Activated CD8-positive, alpha-beta memory T cell treated with anti-CD3 and anti-CD28 coated beads for 4 hours (primary cell): ENCODE data around the gene TTC21A.
"Not testable (repeated sequence)": the region's sequence is repeated elsewhere in the genome, so short reads cannot be mapped to it uniquely, and the experiment has no call there.

ENCODE experiments used
- DNase-seq, 2 donors: peaks; one replicate each; pipeline ENCODE4 v3.0.0-alpha.2; 2020; ENCODE audit warnings: low read depth in 2 of 2

The TTC21A gene

DNA sequence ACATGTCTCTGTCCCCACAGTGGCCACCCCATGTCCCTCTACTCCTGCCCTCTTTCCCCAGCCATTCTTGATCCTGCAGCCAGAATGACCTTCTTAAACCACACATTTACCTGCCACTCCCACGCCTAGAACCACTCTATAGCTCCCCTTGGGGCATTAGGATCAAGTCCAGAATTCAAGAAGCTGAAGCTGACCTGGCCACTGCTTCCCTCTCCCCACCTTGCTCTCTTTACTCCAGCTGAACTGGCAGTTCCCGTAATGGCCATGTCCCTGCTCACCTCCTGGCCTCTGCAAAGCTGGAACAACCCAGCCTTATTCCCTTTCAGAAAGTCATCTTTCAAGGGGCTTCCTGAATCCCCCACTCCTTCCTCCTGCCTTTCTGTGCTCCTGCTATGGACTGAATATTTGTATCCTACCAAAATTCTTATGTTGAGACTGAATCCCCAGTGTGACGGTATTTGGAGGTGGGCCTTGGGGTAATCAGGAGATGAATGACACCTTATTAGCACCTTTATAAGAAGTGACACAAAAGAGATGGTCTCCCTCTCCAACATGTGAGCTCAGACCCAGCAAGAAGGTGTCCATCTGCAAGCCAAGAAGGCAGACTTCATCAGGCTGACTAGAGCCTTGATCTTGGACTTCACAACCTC, 42.1 kb downstream of the TTC21A start:
- DNase-seq: no peak

DNA sequence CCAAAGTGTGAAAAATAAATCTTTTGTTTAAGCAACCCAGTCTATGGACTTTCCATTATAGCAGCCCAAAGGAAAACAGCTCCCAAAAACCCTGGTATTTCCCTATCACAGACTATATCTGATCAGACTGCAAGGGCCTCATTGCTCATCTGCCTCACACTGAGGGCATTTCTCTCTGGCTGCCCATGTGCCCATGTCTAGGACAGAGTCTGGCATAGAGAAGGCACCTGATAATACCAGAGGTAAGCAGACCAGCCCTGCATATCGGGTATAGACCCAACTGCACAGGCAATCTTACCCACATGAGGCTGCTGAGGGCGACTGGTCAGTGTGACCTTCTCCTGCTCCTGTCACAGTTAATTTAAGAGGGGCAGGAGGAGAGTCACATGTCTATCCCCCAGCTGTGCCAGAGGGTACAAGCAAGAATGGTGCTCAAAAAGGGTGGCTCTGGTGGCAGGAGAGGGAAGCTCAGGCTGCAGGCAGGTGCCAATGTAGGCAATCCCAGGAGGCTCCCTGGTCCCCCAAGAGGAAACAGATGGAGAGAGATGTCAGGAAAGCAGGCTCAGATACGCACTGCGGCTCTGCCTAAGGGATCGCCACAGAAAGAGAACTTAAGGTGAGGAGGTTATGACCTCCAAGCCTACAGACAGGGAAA, 42.8 kb downstream of the TTC21A start:
- no peak for DNase-seq

DNA sequence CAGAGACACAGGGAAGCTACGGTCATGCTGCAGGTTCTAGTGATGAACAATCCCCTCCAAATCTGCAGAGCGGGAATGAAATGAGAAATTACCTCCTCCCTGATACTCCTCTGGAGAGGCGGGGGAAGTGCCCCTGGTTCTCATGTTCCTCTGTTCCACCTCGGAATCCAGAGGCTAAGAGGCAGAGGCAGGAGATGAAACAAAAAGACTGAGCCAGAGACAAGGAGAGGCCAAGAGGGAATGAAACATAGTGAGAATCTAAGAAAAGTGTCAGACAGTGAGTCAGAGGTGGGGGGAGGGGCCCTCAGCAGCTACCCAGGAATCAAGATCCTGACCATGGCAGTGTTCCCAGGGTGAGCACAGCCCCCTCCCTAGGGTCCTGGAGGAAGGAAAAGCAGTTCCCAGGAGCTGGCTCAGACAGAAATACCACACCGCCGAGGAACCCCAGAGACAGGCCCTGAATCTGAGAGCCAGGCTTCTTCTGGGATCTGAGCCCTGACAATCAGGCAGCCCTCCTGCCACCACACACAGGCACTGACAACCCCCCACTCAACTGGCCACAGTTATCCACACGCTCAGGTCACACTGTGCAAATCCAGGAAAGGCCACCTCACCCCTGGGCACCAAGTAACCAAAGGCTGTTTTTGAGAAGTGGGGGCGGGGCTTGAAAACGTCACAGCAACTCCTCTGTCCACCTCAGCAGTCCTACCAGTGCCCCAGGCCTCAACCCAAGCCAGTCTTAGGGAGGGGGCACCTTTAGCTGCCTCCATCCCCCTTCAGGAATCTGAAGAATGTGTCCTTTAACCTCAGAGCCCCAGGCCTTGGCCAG, 43.5 kb downstream of the TTC21A start:
- DNase-seq: no peak

DNA sequence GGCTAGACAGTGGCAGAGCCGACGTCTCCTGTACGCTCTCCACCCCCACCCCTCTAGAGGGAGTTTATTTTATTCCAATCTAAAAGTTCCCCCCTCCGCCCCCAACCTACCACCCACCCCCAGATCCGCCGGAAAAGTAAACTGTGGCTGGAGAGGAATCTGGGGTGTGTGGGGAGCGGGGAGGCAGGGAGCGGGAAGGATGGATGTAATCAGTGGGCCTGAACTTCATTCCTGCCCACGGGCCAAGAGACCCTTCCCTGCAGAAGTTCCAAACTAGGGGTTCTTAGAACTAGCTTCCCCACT, 46.4 kb downstream of the TTC21A start:
- DNase-seq: no peak

DNA sequence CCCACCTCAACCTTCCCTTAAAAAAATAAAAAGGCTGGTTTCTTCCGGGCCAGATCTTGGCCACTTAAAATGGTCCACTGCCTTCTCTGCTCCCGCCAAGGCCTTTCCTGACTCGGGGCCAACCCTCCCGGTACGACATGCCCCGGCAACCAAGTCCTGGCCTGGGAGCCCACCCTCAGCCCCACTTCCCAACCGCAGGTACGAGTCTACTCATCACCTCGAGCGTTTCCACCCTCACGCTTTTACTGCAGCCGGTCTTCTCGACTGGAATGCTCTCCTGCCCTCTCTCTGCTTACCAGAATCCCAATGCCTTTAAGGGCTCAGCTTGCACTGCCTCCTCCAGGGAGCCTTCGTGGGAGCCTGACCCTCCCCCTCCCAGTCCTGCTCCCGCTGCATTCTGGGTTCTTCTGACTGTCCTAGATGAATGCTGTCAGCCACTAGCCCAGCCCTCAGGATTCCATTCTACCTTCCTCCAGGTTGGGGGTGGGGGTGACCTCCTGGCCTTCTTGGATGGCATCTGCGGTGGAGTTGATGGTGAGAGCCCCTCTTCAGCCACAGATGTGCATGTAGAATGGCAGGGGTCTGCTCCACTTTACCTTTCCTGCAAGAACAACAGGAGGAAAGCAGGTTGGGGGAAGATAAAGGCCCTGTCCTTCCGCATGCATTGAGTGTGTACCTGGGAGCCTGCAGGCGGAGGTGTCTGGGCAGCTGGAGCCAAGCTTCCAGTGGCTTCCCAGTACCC, 47.0 kb downstream of the TTC21A start:
- DNase-seq: no peak

DNA sequence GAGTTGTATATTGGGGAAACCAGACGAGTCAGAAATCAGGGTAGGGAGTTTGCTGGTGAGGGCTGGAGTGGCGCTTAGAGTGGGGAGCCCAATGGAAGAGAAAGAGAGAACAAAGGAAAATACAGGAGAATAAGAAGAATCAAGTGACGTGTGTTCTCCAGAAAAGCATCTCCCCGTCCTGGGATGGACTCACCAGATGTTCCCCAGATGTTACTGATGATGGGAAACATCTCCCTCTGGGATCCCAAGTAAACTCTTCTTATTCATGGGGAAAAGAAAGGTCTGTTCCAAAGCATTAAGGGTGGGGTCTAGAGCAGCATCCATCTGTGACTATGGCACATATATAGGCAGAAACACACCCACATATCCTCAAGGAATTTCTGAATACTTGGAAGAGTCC, 48.9 kb downstream of the TTC21A start:
- DNase-seq: no peak

DNA sequence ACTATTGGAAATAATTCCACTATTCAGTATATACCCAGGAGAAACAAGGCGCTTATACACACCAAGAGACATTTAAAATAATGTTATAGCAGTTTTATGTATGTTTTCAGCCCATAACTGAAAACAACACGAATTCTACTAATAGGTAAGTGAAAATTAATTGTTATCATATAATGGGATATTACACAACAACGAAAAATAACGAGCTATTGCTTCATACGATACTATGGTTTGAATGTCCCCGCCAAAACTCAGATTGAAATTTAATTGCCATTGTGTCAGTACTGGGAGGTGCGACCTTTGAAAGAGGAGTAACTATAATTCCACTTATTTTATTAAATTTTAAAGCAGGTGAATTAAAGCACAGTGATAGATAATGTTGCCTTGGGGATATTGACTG, 49.9 kb downstream of the TTC21A start:
- DNase-seq: no peak

DNA sequence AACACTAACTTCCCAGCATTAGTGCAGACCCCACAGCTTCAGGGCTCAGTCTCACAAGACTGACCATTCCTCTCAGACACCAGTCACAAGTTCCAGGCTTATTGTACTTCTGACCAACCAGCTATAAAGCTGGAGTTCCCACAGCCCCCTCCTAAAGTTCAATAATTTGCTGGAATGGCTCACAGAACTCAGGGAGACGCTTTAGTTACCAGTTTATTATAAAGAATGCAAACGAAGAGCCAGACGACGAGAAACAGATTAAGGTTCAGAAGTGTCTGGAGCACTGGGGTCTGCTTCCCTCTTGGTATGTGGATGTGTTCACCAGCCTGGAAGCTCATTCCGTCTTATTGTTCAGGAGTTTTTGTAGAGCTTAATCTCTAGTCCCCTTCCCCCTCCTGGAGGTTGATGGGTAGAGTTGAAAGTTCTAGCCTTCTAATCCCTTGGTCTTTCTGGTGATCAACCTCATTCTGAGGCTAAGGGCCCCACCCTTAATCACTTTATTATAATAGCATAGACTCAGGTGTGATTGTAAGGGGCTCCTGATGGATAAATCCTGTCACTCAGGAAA, 50.8 kb downstream of the TTC21A start:
- no peak for DNase-seq

DNA sequence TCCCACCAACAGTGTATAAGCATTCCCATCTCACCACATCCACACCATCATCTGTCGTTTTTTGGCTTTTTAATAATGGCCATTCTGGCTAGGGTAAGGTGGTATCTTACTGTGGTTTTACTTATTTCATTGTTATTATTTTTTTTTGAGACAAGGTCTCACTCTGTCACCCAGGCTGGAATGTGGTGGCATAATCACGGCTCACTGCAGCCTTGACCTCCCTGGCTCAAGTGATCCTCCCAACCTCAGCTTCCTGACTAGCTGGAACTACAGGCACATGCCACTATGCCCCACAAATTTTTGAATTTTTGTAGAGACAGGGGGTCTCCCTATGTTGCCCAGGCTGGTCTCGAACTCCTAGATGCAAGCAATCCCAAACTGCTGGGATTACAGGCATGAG, 56.9 kb downstream of the TTC21A start:
- no peak for DNase-seq

DNA sequence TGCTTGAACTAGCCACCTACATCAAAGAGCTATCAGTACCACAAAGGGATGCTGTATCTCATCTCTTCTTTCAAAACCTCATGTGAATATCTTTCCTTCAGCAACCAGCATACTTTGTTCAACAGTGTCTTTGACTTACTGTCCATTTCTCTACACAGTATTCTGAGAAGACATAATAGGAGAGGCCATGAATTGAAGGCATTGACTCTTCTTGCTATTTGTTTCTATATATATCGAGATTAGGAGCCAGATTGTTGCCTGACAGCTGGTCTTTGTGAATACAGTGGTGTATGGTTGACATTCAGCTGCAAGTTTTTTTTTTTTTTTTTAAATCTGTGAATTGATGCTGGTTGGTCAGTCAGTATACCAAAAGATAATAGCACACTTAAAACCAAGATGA, 58.0 kb downstream of the TTC21A start:
- no peak for DNase-seq

DNA sequence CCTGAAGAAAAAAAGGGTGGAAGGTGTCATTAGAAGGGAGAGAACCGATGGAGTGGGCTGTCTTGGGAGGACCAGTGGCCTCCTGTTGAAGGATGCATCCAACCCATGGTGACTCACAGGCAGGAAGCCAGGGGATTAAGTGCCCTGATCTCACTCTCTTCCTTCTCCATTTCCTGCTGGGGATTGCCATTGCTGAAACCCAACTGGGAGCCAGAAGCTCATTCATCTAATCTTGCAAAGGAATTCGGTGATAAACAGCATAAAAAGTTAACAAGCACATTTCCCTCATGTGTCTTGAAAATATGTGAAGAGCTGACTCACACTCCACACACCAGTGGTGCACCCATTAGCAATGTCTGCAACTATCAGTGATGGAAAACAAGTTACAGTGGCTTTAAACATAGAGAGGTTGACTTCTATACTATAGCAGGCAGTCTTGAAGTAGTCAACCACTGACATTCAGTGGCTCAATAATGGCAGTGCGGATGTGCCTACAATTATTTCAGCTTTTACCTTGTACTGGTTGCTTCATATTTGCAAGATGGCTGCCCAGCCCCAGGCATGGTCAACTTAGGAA, 58.7 kb downstream of the TTC21A start:
- DNase-seq: no peak

DNA sequence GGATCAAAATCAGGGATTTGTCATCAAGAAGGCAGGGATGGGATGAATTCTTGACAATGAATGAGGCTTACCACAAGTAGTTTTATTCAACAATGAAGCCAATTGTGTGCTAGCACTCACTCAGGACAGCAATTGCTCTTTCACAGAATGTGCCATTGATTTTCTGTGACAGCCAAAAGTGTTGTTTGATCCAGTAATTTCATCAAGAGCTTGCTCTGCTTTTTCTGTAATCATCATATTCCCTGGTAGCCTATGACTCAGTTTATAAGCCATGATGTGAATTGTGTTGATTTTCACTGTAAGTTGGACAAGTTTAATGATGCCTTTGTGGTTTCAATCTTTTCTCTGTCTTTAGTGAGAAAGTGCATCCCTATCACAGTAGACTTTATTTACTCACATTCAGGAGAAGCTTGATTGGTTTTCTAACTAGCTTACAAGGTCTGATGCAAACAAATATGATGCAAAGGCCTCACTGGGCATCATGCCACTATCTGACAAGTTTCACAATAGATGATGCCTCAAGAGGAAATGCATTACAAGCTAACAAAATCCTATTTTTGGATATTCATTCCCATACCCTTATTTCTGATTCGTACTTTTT, 59.6 kb downstream of the TTC21A start:
- no peak for DNase-seq

DNA sequence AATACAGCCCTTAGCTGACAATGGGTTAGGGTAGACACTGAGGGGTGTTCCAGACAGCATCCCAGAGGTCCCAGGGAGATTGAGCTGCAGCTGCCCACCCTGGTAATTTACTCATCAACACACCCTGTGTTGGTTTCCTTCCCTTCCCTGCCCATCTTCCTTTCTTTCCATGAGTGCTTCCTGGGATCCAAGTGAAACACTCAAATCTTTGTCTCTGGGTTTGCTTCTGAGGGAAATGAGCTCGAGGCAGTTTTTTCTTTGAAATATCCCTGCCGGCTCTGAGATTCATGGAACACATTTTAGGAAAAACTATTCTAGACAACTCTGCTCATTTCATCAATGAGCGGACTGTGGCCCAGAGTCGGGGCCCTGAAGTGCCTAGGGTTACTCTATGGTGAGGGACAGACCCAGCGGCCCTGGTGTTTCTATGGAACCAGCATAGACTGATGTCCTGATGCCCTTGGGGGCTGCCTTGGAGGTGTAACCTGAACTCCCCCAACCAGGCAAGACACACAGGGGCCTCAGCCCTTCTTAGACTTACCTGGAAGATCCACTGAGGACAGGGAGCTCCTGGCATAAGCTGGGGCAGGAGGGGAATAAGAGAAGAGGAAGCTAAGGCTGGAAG, 60.8 kb downstream of the TTC21A start:
- DNase-seq: no peak

DNA sequence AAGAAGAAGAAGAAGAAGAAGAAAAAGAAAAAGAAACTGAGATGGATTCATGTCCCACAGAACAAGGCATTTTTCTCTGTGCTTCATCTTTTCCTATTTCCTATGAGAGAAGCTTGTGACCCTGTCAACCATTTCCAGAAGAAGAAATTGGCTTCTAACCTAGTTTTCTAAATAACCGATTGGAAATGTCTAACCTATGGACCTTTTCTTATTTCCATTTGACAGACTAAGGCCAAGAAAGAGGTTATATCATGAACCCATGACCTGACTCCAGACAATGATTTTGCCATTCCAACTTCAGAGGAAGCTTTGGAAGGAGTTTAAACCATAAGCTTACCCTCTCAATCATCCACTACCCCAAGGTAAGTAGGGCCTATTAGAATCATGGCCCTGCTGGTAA, 62.2 kb downstream of the TTC21A start:
- no peak for DNase-seq

DNA sequence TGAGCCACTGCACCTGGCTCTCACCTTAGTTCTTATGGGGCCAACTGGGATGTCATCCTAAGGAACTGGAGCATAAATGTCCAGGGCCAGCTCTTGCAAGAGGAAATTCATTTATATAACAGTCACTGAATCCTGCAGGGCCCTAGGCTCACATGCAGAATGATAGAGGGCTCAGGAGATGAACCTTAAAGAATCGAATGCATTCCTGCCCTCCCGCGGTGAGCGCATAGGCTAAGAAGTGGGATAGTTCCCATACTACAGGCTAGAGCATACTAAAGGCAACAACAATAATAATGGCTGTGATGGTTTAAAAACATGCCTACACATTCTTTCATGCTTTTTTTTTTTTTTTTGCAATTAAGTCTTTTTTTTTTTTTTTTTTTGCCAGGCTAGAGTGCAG, 63.0 kb downstream of the TTC21A start:
- no peak for DNase-seq

DNA sequence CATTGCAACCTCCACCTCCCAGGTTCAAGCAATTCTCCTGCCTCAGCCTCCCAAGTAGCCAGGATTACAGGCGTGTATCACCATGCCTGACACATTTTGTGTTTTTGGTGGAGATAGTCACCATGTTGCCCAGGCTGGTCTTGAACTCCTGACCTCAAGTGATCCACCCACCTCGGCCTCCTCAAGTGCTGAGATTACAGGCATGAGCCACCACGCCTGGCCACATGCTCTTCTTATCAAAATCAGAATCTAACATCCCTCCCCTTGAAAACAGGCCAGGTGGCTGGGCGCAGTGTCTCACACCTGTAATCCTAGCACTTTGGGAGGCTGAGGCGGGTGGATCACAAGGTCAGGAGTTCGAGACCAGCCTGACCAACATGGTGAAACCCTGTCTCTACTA, 63.4 kb downstream of the TTC21A start:
- DNase-seq: not testable (repeated sequence)

DNA sequence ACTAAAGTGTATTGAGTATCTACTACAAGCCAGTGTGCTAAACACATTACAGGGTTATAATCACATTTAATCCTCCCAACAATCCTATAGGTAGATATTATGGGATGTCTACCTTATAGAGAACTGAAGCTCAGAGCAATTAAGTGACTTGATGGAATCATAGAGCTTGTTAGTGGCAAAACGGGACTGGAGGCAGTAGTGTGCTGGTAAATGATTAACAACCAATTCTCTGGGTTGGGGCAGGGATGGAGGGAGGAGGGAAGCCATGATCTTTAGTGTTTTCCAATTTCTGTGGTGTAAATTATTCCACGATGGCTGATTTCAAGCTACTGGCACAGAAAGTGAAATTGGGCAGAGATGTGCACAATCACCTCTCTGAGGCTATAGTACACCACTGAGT, 64.4 kb downstream of the TTC21A start:
- DNase-seq: no peak

DNA sequence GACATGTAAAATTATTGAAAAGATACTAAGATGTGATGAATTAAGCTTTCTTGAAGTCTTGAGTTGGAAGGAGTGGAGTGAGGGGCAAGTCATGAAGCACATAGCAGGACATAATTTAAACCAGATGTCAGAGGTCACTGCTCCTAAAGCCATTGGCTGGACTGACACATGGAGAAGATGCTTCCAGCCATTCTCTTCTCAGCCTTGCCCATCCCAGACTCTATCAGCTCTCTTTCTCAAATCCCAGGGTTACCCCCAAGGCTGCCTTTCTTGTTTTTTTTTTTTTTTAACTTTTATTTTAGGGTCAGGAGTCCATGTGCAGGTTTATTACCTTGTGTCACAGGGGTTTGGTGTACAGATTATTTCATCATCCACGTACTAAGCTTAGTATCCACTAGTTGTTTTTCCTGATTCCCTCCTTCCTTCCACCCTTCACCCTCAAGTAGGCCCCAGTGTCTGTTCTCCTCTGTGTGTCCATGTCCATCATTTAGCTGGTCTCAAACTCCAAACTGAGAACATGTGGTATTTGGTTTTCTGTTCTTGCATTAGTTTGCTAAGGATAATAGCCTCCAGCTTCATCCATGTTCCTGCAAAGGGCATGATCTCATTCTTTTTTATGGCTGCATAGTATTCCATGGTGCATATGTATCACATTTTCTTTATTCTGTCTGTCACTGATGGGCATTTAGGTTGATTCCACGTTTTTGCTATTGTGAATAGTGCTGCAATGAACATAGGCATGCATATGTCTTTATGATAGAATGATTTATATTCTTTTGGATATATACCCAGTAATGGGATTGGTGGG, 66.0 kb downstream of the TTC21A start:
- DNase-seq: no peak

DNA sequence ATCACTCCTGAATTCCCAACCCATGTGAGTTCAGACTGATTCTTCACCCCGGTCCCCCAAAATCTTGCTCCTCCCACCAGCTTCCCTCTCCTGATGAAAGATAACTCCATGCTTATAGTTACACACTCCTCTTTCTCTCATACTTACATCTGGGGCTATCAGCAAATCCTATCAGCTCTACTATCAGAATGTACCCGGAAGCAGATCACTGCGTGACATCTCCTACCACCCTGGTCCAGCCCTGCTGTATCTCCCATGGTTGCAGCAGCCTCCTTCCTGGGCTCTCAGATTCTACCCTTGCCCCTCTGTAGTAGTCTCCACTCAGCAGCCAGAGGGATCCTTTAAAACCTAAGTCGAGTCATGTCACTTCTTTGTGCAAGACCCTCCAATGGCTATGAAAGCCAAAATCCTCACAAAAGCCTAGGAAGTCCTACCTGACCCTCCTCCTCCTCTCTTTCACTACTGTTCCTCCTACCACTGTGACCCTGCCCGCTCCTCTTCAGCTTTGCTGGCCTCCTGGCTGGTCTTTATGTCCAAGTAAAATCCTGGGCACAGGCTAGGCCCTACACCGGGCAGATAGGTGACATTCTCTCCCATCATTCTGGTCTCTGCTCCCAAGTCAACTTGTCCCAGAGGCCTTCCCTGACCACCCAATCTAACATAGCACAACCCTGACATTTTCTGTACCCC, 68.7 kb downstream of the TTC21A start:
- DNase-seq: no peak
